ENCODE data around the gene NAV2.

- TF ChIP-seq POLR2AphosphoS5 (IDR thresholded peaks at IDR 0.05) (no peak), CTCF (IDR thresholded peaks at IDR 0.05) (no peak), EP300 (IDR thresholded peaks at IDR 0.05; ENCODE audit: low read depth) (no peak)
Observed at GRCh38 chr11:19849107-19849789, 136.6 kb downstream of the NAV2 start.

All from transverse colon (tissue), 4 donors.